Prostate gland (tissue), 2 donors: ENCODE measurements around the gene TREML1. TPM values are rescaled to one million over a fixed set of nuclear protein-coding genes. Genes with fewer than 3 reads are reported as not detected.

Experiments used
- DNase-seq: peaks from one replicate; pipeline ENCODE4 v3.0.0-alpha.2; 2019; ENCODE audit warnings: low spot score
- H3K27ac ChIP-seq, 2 donors: fragments of 200-600 bp; sonication (generic); 2 replicates each; pipeline ENCODE4 v1.5.1; 2017 to 2019
- H3K27me3 ChIP-seq: fragments of 200-600 bp; sonication (generic); replicated peaks from 2 replicates; pipeline ENCODE4 v1.5.1; 2019; ENCODE audit not compliant: insufficient read depth
- H3K36me3 ChIP-seq, 2 donors: fragments of 200-600 bp; sonication (generic); 1 replicate in 1 of 2; 2 replicates in 1 of 2; pipeline versions ENCODE4 v1.5.1 to v1.8.1; 2017 to 2019
- H3K4me1 ChIP-seq: fragments of 200-600 bp; sonication (generic); replicated peaks from 2 replicates; pipeline ENCODE4 v1.5.1; 2019
- H3K4me3 ChIP-seq, 2 donors: fragments of 200-600 bp; sonication (generic); 2 replicates each; pipeline ENCODE4 v1.5.1; 2017 to 2019
- H3K9me3 ChIP-seq: fragments of 200-600 bp; sonication (generic); 2 replicates; pipeline ENCODE4 v1.5.1; 2017
- CTCF ChIP-seq, 4 experiments: fragments of 200-600 bp in 2 of 4; fragments of 450-650 bp in 2 of 4; sonication (generic) in 2 of 4; IDR thresholded peaks; 1 replicate in 3 of 4; 2 replicates in 1 of 4; pipeline ENCODE4 v1.5.1; 2016 to 2019; ENCODE audit warnings: antibody characterized with exemption in 4 of 4, mild to moderate bottlenecking in 2 of 4, moderate library complexity in 2 of 4
- POLR2A ChIP-seq: fragments of 450-650 bp; IDR thresholded peaks from one replicate; pipeline ENCODE4 v1.6.1; 2016; ENCODE audit warnings: antibody characterized with exemption, mild to moderate bottlenecking
- POLR2AphosphoS5 ChIP-seq: sonication (generic); formaldehyde crosslinking; IDR thresholded peaks from one replicate; pipeline ENCODE4 v1.6.1; 2017; ENCODE audit warnings: antibody characterized with exemption
- WGBS: methylation state at CpG from one replicate; pipeline ENCODE4 v1.1.5; 2018; 5-methylcytosine and 5-hydroxymethylcytosine counted together
- intact Hi-C: fragments of 100-400 bp; cut with DNase I; formaldehyde crosslinking; loops from one replicate; pipeline ENCODE4 v1.14.2; 2022
- total RNA-seq, 2 donors: library from RNA; depleted of rRNA; stranded (reverse); fragments of >200 nt; gene quantifications; one replicate each; pipeline ENCODE4 v1.1.0, GENCODE V29; 2016

Gene TREML1
- total RNA-seq, 2 donors from 2014 or later = not detected

- Histone ChIP-seq H3K4me3 (no peak overlapping the region), H3K9me3 (no peaks in the 10 kb centered on the region), H3K36me3 (no peaks in the 10 kb centered on the region), H3K27ac (no peak overlapping the region), H3K27me3 (no peaks in the 10 kb centered on the region), H3K4me1 (no peaks in the 10 kb centered on the region)
- 34% methylated on average over 3 of the region's 3 CpGs for WGBS
- intact Hi-C loops = no loop called here
- DNase-seq = peak; percentile 13
- TF ChIP-seq POLR2A = no peak
- TF ChIP-seq POLR2AphosphoS5 = peak; percentile 20
Measured at GRCh38 chr6:41111017-41111416, 43.1 kb downstream of the TREML1 start.

GRCh38 chr6:41103847-41104246, 50.3 kb downstream of the TREML1 start:
- Histone ChIP-seq H3K27ac (no peak overlapping the region), H3K4me3 (no peak overlapping the region), H3K4me1 (no peaks in the 10 kb centered on the region), H3K27me3 (no peaks in the 10 kb centered on the region), H3K9me3 (no peaks in the 10 kb centered on the region), H3K36me3 (no peaks in the 10 kb centered on the region)
- intact Hi-C loops = no loop called here
- 91% methylated on average over 3 of the region's 3 CpGs for WGBS
- DNase-seq = no peak
- no peak for TF ChIP-seq CTCF (IDR thresholded peaks at IDR 0.05)
- no peak for TF ChIP-seq POLR2AphosphoS5
- TF ChIP-seq POLR2A = no peak

- Histone ChIP-seq H3K4me3 (no peak overlapping the region), H3K9me3 (no peaks in the 10 kb centered on the region), H3K27ac (no peak overlapping the region), H3K36me3 (peaks cover 0 to 5% of the 10 kb centered on the region in 2 donors), H3K27me3 (no peaks in the 10 kb centered on the region), H3K4me1 (no peaks in the 10 kb centered on the region)
- WGBS = 82% methylated on average over 42 of the region's 42 CpGs
- TF ChIP-seq POLR2AphosphoS5 (no peak), POLR2A (no peak), CTCF (IDR thresholded peaks at IDR 0.05) (no peak)
- intact Hi-C loops = no loop called here
- no peak for DNase-seq
Measured at GRCh38 chr6:41100871-41101287, 53.3 kb downstream of the TREML1 start.

Other genes with a start within 250 kb of the TREML1 start
- 1 to 10 TPM in 1 of 2 donors, under 1 TPM in 1; 0.46 to 1.6 TPM for gene UNC5CL, start 115.1 kb downstream of the TREML1 start, total RNA-seq
- not detected for gene TSPO2, start 111.9 kb downstream of the TREML1 start, total RNA-seq
- 1 to 10 TPM in 1 of 2 donors, not detected in 1; 2.0 TPM for gene APOBEC2, start 101.1 kb downstream of the TREML1 start, total RNA-seq
- 10 to 100 TPM; 22.9 to 27.2 TPM for gene OARD1, start 82.0 kb downstream of the TREML1 start, total RNA-seq
- gene NFYA, start 81.4 kb downstream of the TREML1 start, total RNA-seq = 10 to 100 TPM; 23.1 to 48.3 TPM
- gene TREM2, start 8.8 kb upstream of the TREML1 start, total RNA-seq = 1 to 10 TPM; 6.8 to 8.1 TPM
- gene TREML2, start 46.8 kb upstream of the TREML1 start, total RNA-seq = under 1 TPM in 1 of 2 donors, not detected in 1; 0.17 TPM
- not detected for gene TREML4, start 74.0 kb upstream of the TREML1 start, total RNA-seq
- gene TREM1, start 132.3 kb upstream of the TREML1 start, total RNA-seq = not detected
- gene NCR2, start 181.3 kb upstream of the TREML1 start, total RNA-seq = not detected